ENCODE results near the gene ELANE.

GRCh38 chr19:866769-867300, 14.7 kb downstream of the ELANE start:
- TF ChIP-seq, protein P1, sequence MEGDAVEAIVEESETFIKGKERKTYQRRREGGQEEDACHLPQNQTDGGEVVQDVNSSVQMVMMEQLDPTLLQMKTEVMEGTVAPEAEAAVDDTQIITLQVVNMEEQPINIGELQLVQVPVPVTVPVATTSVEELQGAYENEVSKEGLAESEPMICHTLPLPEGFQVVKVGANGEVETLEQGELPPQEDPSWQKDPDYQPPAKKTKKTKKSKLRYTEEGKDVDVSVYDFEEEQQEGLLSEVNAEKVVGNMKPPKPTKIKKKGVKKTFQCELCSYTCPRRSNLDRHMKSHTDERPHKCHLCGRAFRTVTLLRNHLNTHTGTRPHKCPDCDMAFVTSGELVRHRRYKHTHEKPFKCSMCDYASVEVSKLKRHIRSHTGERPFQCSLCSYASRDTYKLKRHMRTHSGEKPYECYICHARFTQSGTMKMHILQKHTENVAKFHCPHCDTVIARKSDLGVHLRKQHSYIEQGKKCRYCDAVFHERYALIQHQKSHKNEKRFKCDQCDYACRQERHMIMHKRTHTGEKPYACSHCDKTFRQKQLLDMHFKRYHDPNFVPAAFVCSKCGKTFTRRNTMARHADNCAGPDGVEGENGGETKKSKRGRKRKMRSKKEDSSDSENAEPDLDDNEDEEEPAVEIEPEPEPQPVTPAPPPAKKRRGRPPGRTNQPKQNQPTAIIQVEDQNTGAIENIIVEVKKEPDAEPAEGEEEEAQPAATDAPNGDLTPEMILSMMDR (IDR thresholded peaks at IDR 0.05; ENCODE audit: poor library complexity), result no peak
- TF ChIP-seq EZH2 (IDR thresholded peaks at IDR 0.05; ENCODE audit: borderline replicate concordance), result no peak
- no peak for TF ChIP-seq EZH2phosphoT487 (IDR thresholded peaks at IDR 0.05; ENCODE audit: low read depth, severe bottlenecking, unreplicated experiment)

Data from hepatocyte (in vitro differentiated cells).